PC-3 (cell line): ENCODE data around the gene MYO18A.

Experiments
- EZH2 ChIP-seq: fragments of 300-600 bp; sonication (generic); IDR thresholded peaks from one replicate; pipeline ENCODE4 v1.6.1; 2017; ENCODE audit warnings: antibody characterized with exemption, mild to moderate bottlenecking, low read length; ENCODE audit not compliant: unreplicated experiment
- EZH2phosphoT487 ChIP-seq: fragments of 300-600 bp; sonication (generic); IDR thresholded peaks from 2 replicates; pipeline ENCODE4 v1.6.1; 2018; ENCODE audit warnings: mild to moderate bottlenecking, antibody characterized with exemption, low read length, borderline replicate concordance
- TF ChIP-seq, protein P1 (sequence below): fragments of 300-600 bp; sonication (generic); conservative IDR thresholded peaks from 2 replicates; pipeline ENCODE4 v1.5.1; 2017; ENCODE audit warnings: antibody characterized with exemption, low read depth, mild to moderate bottlenecking, low read length

DNA sequence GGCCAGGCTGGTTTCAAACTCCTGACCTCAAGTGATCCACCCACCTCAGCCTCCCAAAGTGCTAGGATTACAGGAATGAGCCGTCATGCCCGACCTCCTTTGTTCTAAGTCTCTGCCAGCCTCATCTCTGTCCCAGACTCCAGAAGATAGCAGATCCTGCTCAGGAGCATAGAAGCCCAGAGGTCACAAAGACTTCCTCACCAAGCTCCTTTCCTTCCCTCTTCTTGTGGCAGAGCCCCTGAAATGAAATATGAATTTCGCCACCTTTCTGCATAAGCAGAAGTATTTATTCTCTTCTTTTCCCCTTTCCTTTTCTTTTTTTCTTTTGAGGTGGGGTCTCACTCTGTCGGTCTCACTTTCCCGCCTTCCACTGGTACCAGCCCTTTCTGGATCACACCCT lies 148.7 kb downstream of the MYO18A start:
- TF ChIP-seq, protein P1, sequence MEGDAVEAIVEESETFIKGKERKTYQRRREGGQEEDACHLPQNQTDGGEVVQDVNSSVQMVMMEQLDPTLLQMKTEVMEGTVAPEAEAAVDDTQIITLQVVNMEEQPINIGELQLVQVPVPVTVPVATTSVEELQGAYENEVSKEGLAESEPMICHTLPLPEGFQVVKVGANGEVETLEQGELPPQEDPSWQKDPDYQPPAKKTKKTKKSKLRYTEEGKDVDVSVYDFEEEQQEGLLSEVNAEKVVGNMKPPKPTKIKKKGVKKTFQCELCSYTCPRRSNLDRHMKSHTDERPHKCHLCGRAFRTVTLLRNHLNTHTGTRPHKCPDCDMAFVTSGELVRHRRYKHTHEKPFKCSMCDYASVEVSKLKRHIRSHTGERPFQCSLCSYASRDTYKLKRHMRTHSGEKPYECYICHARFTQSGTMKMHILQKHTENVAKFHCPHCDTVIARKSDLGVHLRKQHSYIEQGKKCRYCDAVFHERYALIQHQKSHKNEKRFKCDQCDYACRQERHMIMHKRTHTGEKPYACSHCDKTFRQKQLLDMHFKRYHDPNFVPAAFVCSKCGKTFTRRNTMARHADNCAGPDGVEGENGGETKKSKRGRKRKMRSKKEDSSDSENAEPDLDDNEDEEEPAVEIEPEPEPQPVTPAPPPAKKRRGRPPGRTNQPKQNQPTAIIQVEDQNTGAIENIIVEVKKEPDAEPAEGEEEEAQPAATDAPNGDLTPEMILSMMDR: no peak
- no peak for TF ChIP-seq EZH2
- TF ChIP-seq EZH2phosphoT487: no peak
